Hindlimb muscle (tissue), 1 donor: ENCODE results near the gene SLC22A15. TPM values are rescaled to one million over a fixed set of nuclear protein-coding genes. Genes with fewer than 3 reads are reported as not detected.
"Not testable (repeated sequence)": the region's sequence is repeated elsewhere in the genome, so short reads cannot be mapped to it uniquely, and the experiment has no call there.

ENCODE experiments used
- DNase-seq: peaks from one replicate; pipeline ENCODE4 v3.0.0-alpha.2; 2013
- polyA plus RNA-seq: library from polyadenylated mRNA; unstranded; fragments of 120-200 nt; gene quantifications from one replicate; pipeline ENCODE4 v1.2.1, GENCODE V29; 2013; ENCODE audit not compliant: insufficient read length

SLC22A15 gene
- polyA plus RNA-seq, 1 donor = 0.90 TPM

GRCh38 chr1:115980998-115981993, 5.0 kb downstream of the SLC22A15 start:
- no peak for DNase-seq

- no peak for DNase-seq
Observed at GRCh38 chr1:115982400-115982799, 6.1 kb downstream of the SLC22A15 start.

GRCh38 chr1:115983584-115983983, 7.3 kb downstream of the SLC22A15 start:
- no peak for DNase-seq

- DNase-seq = no peak
Observed at GRCh38 chr1:115987623-115988022, 11.3 kb downstream of the SLC22A15 start.

GRCh38 chr1:115988953-115989352, 12.6 kb downstream of the SLC22A15 start:
- no peak for DNase-seq

GRCh38 chr1:115989699-115990098, 13.4 kb downstream of the SLC22A15 start:
- DNase-seq = no peak

- no peak for DNase-seq
Observed at GRCh38 chr1:115991909-115992308, 15.6 kb downstream of the SLC22A15 start.

- DNase-seq = not testable (repeated sequence)
Observed at GRCh38 chr1:115997921-115998320, 21.6 kb downstream of the SLC22A15 start.

GRCh38 chr1:116001739-116002487, 25.6 kb downstream of the SLC22A15 start:
- DNase-seq = no peak

- DNase-seq = no peak
Observed at GRCh38 chr1:116002781-116003420, 26.6 kb downstream of the SLC22A15 start.

GRCh38 chr1:116003823-116004222, 27.5 kb downstream of the SLC22A15 start:
- no peak for DNase-seq

- no peak for DNase-seq
Observed at GRCh38 chr1:116006486-116006964, 30.2 kb downstream of the SLC22A15 start.

GRCh38 chr1:116008656-116009390, 32.5 kb downstream of the SLC22A15 start:
- DNase-seq = no peak

- DNase-seq = no peak
Observed at GRCh38 chr1:116012716-116013115, 36.4 kb downstream of the SLC22A15 start.

GRCh38 chr1:116015679-116016078, 39.4 kb downstream of the SLC22A15 start:
- no peak for DNase-seq

- DNase-seq = no peak
Observed at GRCh38 chr1:116018007-116018406, 41.7 kb downstream of the SLC22A15 start.

- DNase-seq = no peak
Observed at GRCh38 chr1:116019653-116020253, 43.4 kb downstream of the SLC22A15 start.

- DNase-seq = no peak
Observed at GRCh38 chr1:116020668-116021272, 44.5 kb downstream of the SLC22A15 start.

GRCh38 chr1:116024626-116025025, 48.3 kb downstream of the SLC22A15 start:
- no peak for DNase-seq

GRCh38 chr1:116026631-116027030, 50.3 kb downstream of the SLC22A15 start:
- no peak for DNase-seq

GRCh38 chr1:116031302-116031835, 55.1 kb downstream of the SLC22A15 start:
- DNase-seq = no peak
